ENCODE results near the gene ANXA6.
A peak's percentile ranks its signal among the peaks of the same experiment; 100 is the strongest.

ANXA6 gene

GRCh38 chr5:151079838-151080612, 77.6 kb downstream of the ANXA6 start:
- DNase-seq = no peak

DNA sequence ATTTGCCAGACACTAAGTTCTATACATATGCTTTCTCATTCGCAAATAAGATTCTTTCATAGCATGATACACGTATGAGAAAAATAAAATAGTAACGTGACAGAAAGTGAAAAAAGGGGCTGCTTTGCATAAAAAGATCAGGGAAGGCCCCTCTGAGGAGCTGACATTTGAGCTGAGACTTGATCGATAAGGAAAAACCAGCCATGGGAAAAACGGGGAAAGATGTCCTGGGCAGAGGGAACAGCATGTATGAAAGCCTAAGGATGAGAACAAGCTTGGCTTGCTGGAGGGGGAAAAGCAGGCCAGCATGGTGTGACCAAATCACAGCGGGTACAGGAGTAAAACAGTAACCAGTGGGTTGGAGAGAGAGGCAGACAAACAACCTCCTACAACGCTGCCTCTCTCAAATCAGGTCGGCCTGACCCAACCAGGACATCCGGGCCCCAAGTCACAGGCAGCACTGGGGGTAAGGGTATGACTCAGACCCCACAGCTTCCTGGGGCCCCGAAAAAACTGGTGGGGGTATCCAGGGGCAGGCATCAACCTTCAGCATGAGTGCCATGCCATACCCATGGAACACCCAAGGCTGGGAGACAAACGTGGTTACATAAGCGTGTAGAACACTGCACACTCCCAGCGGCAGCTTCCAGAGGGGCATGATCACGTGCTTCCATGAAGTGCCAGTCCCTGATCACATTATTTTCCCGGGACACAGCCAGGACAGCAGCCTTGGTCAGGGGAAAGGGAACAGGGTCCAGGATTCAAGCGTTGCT, 78.9 kb downstream of the ANXA6 start:
- DNase-seq = peak; percentile 58

DNA sequence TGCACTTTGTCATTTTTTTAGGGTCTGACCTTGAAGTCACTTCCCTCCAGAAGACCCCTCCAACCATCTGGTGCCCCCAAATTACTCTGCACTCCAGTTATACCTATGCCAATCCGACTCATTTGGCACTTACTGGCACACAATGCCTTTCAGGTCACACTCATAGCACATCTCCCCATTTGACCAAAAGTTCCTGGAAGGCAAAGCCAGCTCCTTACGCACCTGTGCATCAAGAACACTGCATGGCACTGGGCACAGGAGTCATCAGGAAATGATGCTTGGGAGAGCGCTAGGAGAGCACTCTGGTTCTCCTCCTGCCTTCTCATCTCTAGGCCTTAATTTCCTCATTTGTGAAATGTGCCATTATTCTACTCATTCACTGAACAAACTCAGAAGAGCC, 79.6 kb downstream of the ANXA6 start:
- no peak for DNase-seq

GRCh38 chr5:151077419-151077818, 80.2 kb downstream of the ANXA6 start:
- no peak for DNase-seq

GRCh38 chr5:151076616-151077015, 81.0 kb downstream of the ANXA6 start:
- no peak for DNase-seq

GRCh38 chr5:151075698-151076331, 81.8 kb downstream of the ANXA6 start:
- DNase-seq = no peak

DNA sequence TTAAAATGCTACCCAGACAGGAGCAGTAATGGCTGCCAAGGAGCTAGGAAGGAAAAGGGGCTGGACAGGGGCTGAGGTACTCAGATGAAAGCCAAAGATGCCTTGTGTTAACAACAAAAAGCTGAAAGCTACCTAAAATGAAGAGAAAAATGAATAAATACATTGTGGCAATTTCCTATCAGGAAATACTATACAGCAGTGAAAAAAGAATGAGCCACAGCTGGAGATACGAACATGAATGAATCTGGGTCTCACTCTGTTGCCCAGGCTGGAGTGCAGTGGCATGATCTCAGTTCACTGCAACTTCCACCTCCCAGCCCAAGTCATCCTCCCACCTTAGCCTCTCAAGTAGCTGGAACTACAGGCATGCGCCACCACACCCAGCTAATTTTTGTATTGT, 83.0 kb downstream of the ANXA6 start:
- no peak for DNase-seq

DNA sequence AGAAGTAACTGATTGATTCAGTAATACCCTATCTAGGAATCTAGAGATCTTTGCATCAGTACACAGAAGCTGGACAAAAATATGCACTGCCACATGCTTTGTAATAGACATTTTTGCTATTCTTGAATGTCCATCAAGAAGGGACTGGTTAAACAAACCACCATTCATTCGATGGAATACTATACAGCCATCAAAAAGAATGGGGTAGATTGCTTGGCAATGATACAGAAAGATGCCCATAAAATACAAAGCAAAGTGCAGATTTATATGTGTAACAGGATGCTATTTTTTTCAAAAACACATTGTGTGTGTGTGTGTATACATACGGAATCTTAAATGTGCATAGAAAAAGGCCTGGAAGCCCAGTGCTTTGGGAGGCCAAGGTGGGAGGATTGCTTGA, 84.3 kb downstream of the ANXA6 start:
- no peak for DNase-seq

DNA sequence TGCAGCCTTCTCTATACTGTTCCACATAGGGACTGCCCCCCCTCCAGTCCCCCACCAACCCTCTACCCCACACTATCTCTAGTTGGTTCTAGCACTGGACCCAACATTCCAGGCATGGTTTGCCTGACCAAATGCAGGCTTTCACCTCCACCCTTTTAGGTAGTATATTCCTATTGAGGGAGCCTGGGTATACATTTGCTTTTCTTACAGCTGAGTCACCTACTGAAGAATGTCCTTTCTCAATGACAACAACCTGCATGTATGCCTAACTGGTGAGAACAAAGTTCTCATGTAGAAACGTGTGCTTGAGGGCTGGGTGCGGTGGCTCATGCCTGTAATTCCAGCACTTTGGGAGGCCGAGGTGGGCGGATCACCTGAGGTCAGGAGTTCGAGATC, 85.0 kb downstream of the ANXA6 start:
- no peak for DNase-seq

GRCh38 chr5:151071848-151072629, 85.5 kb downstream of the ANXA6 start:
- DNase-seq = no peak

DNA sequence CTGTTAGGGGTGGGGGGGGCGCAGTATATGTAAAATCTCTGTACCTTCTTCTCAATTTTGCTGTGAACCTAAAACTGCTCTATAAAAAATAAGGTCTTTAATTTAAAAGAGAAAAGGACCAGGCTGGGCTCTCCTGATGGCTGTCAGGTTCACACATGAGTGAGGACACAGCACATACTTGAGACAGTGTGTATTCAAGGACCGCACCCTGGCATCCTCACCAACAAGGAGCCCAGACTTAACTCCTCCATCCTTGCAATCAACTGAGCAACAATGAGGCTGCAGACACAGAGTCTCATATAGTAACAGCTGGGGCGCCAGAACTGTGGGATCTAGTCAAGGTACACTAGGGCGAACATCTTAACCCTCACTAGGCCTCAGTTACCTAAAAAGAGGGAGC, 86.6 kb downstream of the ANXA6 start:
- DNase-seq = no peak

DNA sequence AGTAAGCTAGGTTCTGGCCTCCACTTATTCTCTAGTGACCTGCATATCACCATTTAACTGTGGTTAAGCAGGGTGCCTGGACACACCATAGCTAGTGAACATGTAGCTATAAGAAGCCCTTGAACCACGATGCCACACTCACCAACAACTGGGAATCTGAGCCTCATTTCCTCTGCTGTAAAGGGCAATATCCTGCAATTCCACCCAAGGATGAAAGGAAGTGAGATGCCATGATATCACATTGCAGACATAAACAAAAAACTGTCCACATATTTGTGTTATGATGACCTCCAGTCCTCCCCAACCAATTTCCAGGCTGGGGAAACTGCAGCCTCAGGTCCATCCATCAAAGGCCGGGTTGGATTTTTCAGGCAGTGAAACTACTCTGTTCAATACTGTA, 87.1 kb downstream of the ANXA6 start:
- no peak for DNase-seq

DNA sequence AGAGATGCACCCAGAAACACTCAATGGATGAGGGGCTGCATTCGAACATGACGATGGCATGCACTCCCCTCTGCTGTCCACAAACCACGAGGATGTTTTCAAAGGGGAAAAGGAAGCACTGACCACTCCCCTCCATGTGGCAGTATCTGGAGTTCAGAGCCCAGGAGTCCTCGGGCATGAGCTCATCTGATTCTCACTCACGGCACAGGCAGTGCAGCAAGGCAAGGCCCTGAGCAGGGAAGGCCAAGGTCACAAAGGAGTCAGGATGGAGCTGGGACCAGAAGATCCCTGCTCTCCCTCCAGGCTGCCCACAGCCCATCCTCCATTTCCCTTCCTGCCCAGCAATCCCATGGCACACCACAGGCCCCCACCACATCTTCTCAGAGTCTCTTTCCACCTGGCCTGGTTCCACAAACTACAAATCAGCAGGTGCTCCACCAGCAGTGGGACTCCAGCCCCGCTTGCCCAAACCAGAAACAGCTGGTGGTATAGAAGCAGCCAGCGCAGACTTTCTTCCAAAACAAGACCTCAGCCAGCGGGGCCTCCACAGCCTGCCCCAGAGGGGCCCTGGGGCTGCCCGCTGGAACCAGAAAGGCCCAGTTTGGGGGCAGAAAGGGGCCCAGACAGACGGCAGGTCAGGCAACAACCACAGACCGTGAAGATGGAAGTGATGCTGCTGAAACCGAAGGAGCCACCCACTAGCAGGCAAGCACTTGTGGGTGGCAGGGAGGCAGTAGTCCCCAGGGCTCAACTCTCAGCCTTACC, 89.0 kb downstream of the ANXA6 start:
- no peak for DNase-seq

DNA sequence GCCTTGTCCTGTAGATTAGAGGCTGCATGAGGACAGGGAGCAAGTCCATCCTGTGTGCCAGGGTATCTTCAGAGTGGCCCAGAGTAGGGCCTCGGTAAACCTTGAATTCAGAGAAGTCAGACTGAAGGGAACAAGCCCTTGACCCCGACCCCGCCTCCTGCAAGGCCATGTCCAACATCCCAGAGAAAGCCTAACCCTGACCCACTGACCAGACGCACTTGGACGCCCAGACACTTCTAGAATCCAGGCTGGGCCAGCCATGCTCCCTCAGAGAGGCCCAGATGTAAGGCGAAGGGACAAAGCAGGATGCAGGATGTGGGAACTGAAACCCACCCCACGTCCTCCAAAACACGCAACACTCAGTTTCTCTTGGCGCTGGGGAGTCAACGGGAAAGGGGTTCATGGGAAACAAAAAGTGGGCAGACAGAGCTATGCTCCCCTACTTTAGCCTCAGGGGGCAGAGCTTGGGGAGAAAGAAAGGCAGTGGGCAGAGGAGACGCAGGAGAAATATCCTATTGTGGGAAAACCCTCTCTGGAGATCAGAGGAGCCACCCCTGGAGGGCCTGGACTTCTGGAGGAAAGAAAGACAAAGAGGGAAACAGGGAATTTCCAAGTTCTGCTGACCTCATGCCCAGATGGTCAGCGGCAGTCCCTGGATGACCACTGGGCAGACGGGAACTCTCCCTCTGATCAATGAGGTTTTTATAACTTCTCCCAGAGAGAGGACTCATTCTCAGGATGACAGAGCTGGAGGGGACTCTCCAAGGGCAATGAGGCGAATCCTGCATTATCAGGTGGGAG, 89.7 kb downstream of the ANXA6 start:
- DNase-seq = no peak

- DNase-seq = no peak
Observed at GRCh38 chr5:151066920-151067319, 90.7 kb downstream of the ANXA6 start.

GRCh38 chr5:151065609-151066008, 92.0 kb downstream of the ANXA6 start:
- DNase-seq = no peak

DNA sequence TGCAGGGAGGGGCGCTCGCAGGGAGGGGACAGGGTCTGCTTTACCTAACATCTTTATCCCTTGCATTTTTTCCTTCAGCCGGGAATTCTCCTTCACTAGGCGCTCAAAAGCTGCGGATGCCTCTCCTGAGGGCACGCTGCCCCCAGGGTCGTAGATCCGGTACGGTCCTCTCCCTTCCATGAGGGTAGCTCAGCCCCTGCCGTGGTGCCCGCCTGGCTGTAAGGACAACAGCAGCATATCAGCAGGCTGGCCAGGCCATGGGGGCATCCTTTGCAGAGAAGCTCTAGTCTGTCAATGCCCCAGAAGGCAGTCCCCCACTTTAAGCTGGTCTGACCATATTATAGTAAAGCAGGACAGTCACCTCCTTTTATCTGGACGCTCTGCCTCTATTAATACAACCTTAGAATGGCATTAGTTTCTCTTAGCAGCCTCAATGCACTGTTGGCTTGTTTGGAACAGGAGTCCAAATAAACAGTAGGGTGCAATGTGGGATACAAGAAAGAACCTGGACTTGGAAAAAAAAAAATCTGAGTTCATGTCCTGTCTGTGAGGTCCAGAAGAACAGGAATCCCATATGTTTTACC, 92.6 kb downstream of the ANXA6 start:
- DNase-seq = no peak

GRCh38 chr5:151063142-151063989, 94.2 kb downstream of the ANXA6 start:
- DNase-seq = no peak

- no peak for DNase-seq
Observed at GRCh38 chr5:151062405-151063141, 95.0 kb downstream of the ANXA6 start.

Measured in activated CD4-positive, alpha-beta T cell treated with anti-CD3 and anti-CD28 coated beads, Interleukin-2, amount 50 U/mL, for 1 hour (primary cell).